Measurements from ENCODE around the gene LRRC30.
"Not testable (repeated sequence)": the region's sequence is repeated elsewhere in the genome, so short reads cannot be mapped to it uniquely, and the experiment has no call there.

Gene LRRC30

GRCh38 chr18:7230626-7231349, at the start of gene LRRC30:
Gene LRRC30 (plus strand): TSS chr18:7231089. CDS start chr18:7231139, 50 bp downstream.
- DNase-seq: no peak

- DNase-seq: no peak
Measured at GRCh38 chr18:7185701-7186100, 45.2 kb upstream of the LRRC30 start.

GRCh38 chr18:7190547-7191156, 40.2 kb upstream of the LRRC30 start:
- no peak for DNase-seq

- no peak for DNase-seq
Measured at GRCh38 chr18:7191736-7192135, 39.2 kb upstream of the LRRC30 start.

GRCh38 chr18:7195266-7195665, 35.6 kb upstream of the LRRC30 start:
- DNase-seq: no peak

GRCh38 chr18:7196421-7196820, 34.5 kb upstream of the LRRC30 start:
- DNase-seq: no peak

GRCh38 chr18:7197854-7198253, 33.0 kb upstream of the LRRC30 start:
- DNase-seq: no peak

GRCh38 chr18:7198326-7198725, 32.6 kb upstream of the LRRC30 start:
- DNase-seq: no peak

- no peak for DNase-seq
Measured at GRCh38 chr18:7201096-7201495, 29.8 kb upstream of the LRRC30 start.

GRCh38 chr18:7202169-7202568, 28.7 kb upstream of the LRRC30 start:
- DNase-seq: no peak

GRCh38 chr18:7203601-7204000, 27.3 kb upstream of the LRRC30 start:
- DNase-seq: not testable (repeated sequence)

GRCh38 chr18:7205346-7205745, 25.5 kb upstream of the LRRC30 start:
- no peak for DNase-seq

GRCh38 chr18:7206217-7206616, 24.7 kb upstream of the LRRC30 start:
- DNase-seq: no peak

- DNase-seq: no peak
Measured at GRCh38 chr18:7207366-7207915, 23.4 kb upstream of the LRRC30 start.

GRCh38 chr18:7221424-7222155, 9.3 kb upstream of the LRRC30 start:
- no peak for DNase-seq

- DNase-seq: no peak
Measured at GRCh38 chr18:7224198-7224597, 6.7 kb upstream of the LRRC30 start.

- no peak for DNase-seq
Measured at GRCh38 chr18:7232218-7232617, 1.3 kb downstream of the LRRC30 start.

- DNase-seq: no peak
Measured at GRCh38 chr18:7233134-7233810, 2.4 kb downstream of the LRRC30 start.

- no peak for DNase-seq
Measured at GRCh38 chr18:7234091-7234490, 3.2 kb downstream of the LRRC30 start.

GRCh38 chr18:7234956-7235355, 4.1 kb downstream of the LRRC30 start:
- no peak for DNase-seq

GRCh38 chr18:7236072-7236471, 5.2 kb downstream of the LRRC30 start:
- no peak for DNase-seq

- no peak for DNase-seq
Measured at GRCh38 chr18:7236933-7237332, 6.0 kb downstream of the LRRC30 start.

GRCh38 chr18:7237673-7238272, 6.9 kb downstream of the LRRC30 start:
- no peak for DNase-seq
